NB4 (cell line): ENCODE results near the gene CNTN1.

Experiments
- DNase-seq: peaks from one replicate; pipeline ENCODE4 v3.0.0; 2010; ENCODE audit warnings: low read depth
- H3K4me3 ChIP-seq: one replicate; pipeline ENCODE4 v1.5.1; 2011; ENCODE audit warnings: mild to moderate bottlenecking, low read depth, low read length, moderate library complexity
- CTCF ChIP-seq: IDR thresholded peaks from one replicate; pipeline ENCODE4 v1.5.1; 2012; ENCODE audit warnings: low read depth, low read length
- MYC ChIP-seq: IDR thresholded peaks from 2 replicates; pipeline ENCODE4 v1.6.1; 2011; ENCODE audit warnings: low read depth, low read length
- POLR2A ChIP-seq: IDR thresholded peaks from 2 replicates; pipeline ENCODE4 v1.6.1; 2011; ENCODE audit warnings: mild to moderate bottlenecking; ENCODE audit not compliant: insufficient read length; ENCODE audit errors: extremely low read depth
- TF ChIP-seq, protein P1 (sequence below): IDR thresholded peaks from 2 replicates; pipeline ENCODE4 v1.6.1; 2011; ENCODE audit warnings: low read depth, low read length

The CNTN1 gene

DNA sequence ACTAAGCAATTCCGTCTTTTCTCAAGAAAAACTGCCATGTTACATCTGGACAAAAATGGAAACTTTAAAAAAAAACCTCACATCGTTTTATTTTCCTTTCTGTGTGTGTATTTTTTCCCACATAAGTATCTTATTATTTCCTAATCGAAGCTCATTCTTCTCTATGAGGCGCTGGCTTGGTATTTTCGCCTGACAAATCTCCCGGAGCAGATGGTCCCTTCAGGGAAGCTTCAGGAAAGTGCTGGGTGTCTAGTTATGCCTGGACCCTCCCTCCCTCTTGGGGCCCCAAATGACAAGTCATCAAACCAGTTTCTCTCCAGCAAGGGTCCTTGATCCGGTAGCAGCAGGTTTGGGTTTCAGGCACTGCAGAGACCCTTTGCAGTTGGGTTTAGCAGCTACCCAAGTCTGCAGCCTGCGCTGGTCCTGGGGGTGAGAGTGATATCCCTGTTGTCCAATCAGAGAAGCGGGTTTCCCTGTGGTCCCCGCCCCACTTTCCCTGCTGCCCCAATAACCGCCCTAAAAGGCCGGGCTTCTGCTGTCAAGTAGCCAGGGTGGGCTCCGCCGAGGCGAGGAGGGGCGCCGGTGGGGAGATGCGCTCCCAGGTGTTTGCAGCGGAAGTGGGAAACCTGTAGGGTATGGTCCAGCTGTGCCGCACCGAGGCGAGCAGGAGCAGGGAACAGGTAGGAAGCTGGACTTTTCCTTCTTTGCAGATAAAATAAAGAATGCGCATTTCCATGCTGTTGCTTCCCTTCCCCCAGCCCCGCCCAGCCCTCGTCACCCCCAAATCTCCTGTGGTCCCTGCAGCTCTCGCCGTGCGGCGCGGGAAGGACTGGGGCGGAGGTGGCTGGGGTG is at the start of gene CNTN1:
TSS of gene CNTN1 (plus strand) at position 527 of the 852 bp plus-strand sequence.
- no peak within 1 kb of the TSS for H3K4me3 ChIP-seq
- TF ChIP-seq MYC (no peak), CTCF (no peak), POLR2A (no peak)
- TF ChIP-seq, protein P1, sequence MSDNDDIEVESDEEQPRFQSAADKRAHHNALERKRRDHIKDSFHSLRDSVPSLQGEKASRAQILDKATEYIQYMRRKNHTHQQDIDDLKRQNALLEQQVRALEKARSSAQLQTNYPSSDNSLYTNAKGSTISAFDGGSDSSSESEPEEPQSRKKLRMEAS, result no peak
- DNase-seq, result no peak

DNA sequence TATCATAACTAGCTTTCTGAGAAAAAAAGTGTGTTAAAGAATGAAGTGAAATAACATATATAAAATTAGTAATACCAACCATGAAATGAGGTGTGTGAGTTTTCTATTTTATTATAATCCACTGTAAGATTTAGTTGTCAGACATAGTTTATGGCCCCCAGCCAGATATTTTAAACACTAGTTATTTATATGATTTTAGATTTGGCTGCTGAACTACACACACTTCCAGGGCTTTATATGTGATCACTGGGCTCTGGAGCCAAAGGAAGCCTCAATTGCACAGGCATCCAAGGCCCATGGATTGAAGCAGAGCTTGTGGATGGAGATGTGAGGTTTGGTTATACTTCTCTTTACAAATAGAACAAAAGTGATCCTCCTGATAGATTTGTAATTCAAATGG is 48.7 kb upstream of the CNTN1 start:
- TF ChIP-seq POLR2A, result no peak
- TF ChIP-seq CTCF, result no peak
- TF ChIP-seq MYC, result no peak
- TF ChIP-seq, protein P1, result no peak
- no peak overlapping the region for H3K4me3 ChIP-seq
- DNase-seq, result no peak

- DNase-seq, result no peak
- TF ChIP-seq, protein P1, result no peak
- TF ChIP-seq CTCF, result no peak
- no peak for TF ChIP-seq POLR2A
- TF ChIP-seq MYC, result no peak
- H3K4me3 ChIP-seq, result no peak overlapping the region
These were observed 48.3 kb upstream of the CNTN1 start for GRCh38 chr12:40643976-40644375.

DNA sequence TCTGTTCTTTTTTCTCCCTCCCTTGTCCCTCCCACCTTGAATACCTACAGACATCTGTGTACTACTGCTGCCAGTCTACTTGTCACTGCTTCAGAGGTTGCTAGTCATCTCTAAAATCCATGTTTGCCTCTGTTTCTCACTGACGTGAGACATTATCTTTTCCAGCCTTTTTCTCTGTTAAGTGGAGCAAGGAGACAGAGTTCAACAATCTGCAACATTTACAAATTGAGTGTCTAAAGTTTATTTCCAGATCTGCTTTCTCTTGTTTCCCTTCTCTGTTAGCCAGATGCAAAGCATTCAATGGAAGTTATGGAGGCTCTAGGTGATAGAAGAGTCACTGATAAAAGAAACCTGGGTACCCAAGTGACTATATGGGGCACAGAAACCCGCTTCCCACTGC is 47.5 kb upstream of the CNTN1 start:
- no peak overlapping the region for H3K4me3 ChIP-seq
- no peak for TF ChIP-seq POLR2A
- TF ChIP-seq MYC, result no peak
- TF ChIP-seq CTCF, result no peak
- TF ChIP-seq, protein P1, result no peak
- no peak for DNase-seq

DNA sequence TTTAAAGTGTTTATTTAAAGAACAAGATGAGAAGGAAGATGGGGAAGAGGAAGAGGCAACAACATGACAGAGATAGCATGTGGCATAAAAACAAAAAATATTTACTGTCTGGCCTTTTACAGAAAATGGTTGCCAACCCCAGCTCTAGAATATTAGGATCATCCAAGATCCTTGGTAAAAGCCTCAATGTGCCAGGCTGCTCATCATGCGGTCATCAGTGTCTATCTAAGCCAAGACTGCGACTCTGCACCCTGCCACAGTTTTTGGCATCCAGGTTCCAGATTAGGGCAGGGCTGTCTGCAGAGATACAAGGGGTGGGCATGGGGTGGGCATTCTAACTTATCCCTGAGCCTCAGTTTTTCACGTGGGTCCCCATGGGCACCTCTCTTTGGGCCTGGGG is 46.9 kb upstream of the CNTN1 start:
- no peak for TF ChIP-seq MYC
- TF ChIP-seq CTCF, result no peak
- TF ChIP-seq, protein P1, result no peak
- TF ChIP-seq POLR2A, result no peak
- no peak overlapping the region for H3K4me3 ChIP-seq
- no peak for DNase-seq

DNA sequence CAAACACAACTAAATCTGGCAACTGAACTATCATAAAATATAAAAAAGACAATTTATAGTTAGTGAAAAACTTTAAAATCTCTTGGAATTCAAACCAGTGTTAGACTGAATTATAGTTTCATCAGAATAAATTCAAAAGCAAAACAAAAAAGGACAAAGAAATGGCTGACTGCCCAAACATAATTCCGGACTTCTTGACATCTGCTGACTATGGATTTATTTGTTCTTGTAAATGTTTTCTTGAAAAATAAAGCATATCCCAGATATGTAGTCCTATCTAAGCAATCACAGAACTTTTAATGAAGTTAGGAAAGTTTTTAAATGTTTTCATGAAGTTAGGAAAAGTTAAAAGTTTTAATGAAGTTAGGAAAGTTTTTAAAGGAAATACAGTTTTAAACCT is 45.8 kb upstream of the CNTN1 start:
- no peak overlapping the region for H3K4me3 ChIP-seq
- TF ChIP-seq MYC, result no peak
- no peak for TF ChIP-seq POLR2A
- TF ChIP-seq, protein P1, result no peak
- TF ChIP-seq CTCF, result no peak
- no peak for DNase-seq
